Measurements from ENCODE around the gene KIAA1210. TPM values are rescaled to one million over a fixed set of nuclear protein-coding genes. Genes with fewer than 3 reads are reported as not detected.

KIAA1210 gene
- total RNA-seq, 1 donor from 2014 or later: 0.56 TPM

DNA sequence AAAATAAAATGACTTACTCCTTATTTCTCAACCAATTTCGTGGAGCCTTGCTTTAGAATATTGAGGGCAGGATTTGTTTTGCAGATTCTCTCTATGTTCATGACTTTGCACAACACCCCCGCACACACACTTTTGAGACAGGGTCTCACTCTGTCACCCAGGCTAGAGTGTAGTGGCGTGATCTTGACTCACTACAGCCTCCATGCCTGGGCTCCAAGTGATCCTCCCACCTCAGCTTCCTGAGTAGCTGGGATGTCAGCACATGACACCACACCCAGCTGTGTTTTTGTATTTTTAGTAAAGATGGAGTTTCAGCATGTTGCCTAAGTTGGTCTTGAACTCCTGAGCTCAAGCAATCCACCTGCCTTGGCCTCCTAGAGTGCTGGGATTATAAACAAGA, 42.8 kb downstream of the KIAA1210 start:
- Mint-ChIP-seq H3K4me1 (peaks cover 6% of the 10 kb centered on the region), H3K27me3 (ENCODE audit: low read depth) (peaks cover 5% of the 10 kb centered on the region), H3K4me3 (no peak overlapping the region), H3K9me3 (peaks cover 18% of the 10 kb centered on the region), H3K27ac (no peak overlapping the region), H3K36me3 (no peaks in the 10 kb centered on the region)
- DNase-seq (ENCODE audit: low spot score in 2 of 2, unreplicated experiment in 2 of 2): no peak
- TF ChIP-seq, protein P1, sequence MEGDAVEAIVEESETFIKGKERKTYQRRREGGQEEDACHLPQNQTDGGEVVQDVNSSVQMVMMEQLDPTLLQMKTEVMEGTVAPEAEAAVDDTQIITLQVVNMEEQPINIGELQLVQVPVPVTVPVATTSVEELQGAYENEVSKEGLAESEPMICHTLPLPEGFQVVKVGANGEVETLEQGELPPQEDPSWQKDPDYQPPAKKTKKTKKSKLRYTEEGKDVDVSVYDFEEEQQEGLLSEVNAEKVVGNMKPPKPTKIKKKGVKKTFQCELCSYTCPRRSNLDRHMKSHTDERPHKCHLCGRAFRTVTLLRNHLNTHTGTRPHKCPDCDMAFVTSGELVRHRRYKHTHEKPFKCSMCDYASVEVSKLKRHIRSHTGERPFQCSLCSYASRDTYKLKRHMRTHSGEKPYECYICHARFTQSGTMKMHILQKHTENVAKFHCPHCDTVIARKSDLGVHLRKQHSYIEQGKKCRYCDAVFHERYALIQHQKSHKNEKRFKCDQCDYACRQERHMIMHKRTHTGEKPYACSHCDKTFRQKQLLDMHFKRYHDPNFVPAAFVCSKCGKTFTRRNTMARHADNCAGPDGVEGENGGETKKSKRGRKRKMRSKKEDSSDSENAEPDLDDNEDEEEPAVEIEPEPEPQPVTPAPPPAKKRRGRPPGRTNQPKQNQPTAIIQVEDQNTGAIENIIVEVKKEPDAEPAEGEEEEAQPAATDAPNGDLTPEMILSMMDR (IDR thresholded peaks at IDR 0.05; ENCODE audit: unreplicated experiment): no peak

DNA sequence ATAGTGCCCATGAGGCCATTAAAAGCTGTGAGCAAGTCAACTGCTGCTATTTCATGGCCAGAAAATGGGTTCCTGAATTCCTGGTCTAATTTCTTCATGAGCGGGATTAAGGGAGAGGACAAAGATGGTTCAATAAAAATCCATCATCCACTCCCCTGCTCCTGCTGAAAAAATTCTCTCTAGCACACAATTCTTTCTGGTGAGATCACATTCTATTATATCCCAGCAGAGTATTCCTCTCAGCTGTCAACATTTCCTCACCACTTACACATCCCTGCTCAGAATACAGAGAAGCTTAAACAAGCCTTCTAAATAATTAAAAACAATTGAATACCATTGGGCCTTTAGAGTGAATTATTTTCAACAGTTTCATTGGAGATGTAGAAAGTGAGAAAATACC, 45.3 kb downstream of the KIAA1210 start:
- TF ChIP-seq, protein P1 (IDR thresholded peaks at IDR 0.05; ENCODE audit: unreplicated experiment): no peak

DNA sequence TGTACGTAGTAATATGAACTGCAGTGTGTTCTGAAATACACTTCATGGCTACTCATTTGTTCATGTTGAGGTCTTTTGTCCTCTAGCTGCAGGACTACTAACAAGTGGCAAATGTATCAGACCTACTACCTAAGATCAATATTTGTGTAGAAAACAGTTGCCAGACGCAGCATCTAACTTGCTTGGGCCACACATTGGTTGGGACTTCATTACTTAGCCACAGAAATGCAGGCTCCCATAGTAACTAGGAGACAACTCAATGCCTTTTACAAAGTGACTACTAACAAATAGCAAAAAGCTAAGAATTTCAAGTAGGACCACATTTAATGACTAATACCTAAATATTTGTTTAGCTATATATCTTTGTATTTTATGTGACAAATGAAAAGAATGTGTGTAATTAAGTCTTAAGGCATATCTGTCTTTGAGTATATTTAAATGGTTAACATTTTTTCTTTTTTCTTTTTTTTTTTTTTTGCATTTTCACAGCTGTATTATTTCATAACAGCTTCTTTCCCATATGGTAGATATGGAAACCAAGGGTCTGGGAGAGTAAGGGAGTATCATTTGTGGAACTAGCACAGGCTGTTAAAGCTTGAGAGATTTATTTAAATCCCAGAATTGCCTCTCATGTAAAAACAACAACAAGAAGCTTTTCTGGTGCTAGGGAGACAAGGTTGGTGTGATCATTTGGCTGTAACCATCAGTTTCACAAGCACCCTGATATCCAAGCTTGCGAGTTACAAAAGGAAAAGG, 52.2 kb downstream of the KIAA1210 start:
- Mint-ChIP-seq H3K9me3 (peaks cover 32% of the 10 kb centered on the region), H3K27me3 (ENCODE audit: low read depth) (peaks cover 9% of the 10 kb centered on the region), H3K4me1 (no peaks in the 10 kb centered on the region), H3K4me3 (no peak overlapping the region), H3K27ac (no peak overlapping the region), H3K36me3 (no peaks in the 10 kb centered on the region)
- TF ChIP-seq, protein P1 (IDR thresholded peaks at IDR 0.05; ENCODE audit: unreplicated experiment): no peak
- no peak for DNase-seq (ENCODE audit: low spot score in 2 of 2, unreplicated experiment in 2 of 2)

More for the DNA sequence above, 45.3 kb downstream of the KIAA1210 start:
- Mint-ChIP-seq H3K27me3 (ENCODE audit: low read depth) (peaks cover 9% of the 10 kb centered on the region), H3K4me1 (peaks cover 6% of the 10 kb centered on the region), H3K36me3 (no peaks in the 10 kb centered on the region), H3K9me3 (peaks cover 30% of the 10 kb centered on the region), H3K27ac (no peak overlapping the region), H3K4me3 (no peak overlapping the region)
- no peak for DNase-seq (ENCODE audit: low spot score in 2 of 2, unreplicated experiment in 2 of 2)

DNA sequence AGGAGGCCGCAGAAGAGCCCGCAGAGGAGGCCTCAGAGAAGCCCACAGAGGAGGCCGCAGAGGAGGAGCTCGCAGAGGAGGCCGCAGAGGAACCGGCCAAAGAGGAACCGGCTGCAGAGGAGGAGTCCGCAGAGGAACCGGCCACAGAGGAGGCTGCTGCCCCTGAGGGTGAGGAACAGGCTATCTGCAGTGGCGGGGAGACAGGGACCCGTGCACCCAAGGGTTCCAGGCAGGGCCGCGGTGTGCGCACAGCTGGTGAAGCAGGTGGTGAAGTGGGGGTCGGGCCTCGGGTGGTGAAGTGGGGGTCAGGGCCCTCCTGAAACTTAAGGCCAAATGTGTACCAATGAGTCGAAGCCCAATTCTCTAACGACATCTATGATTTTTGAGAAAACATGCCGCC, 53.7 kb downstream of the KIAA1210 start:
- Mint-ChIP-seq H3K4me3 (no peak overlapping the region), H3K27me3 (ENCODE audit: low read depth) (peaks cover 4% of the 10 kb centered on the region), H3K4me1 (no peaks in the 10 kb centered on the region), H3K9me3 (peaks cover 21% of the 10 kb centered on the region), H3K36me3 (no peaks in the 10 kb centered on the region), H3K27ac (no peak overlapping the region)
- TF ChIP-seq, protein P1 (IDR thresholded peaks at IDR 0.05; ENCODE audit: unreplicated experiment): no peak
- no peak for DNase-seq (ENCODE audit: low spot score in 2 of 2, unreplicated experiment in 2 of 2)

DNA sequence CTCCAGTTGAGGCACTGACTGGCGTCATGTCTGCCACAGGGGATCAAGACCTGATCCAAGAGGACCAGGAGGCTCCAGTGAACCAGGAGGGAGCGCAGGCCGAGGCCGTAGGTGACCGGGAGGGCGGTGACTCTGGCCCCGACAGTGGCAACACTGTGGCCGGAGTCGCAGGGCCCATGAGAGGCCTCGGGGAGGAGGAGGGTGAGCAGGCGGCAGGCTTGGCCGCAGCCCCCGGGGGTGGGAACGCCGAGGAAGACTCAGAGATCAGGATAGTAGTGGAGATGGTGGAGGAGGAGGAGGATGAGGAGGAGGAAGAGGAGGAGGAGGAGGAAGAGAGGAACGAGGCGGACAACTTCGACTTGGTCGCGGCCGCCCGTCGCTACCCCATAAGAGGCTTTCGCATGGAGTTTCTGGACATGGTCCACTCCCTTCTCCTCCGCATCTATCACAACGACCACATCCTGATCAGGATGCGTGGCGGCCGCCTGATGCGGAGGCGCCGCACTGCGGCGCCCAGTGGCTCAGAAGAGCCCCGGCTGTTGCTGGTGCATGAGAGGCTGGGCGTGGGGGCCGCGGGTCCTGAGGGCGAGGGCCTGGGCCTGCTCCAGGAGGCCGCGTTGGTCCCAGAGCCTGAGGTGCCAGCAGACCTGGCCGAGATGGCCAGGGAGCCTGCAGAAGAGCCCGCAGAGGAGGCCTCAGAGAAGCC, 54.3 kb downstream of the KIAA1210 start:
- DNase-seq (ENCODE audit: low spot score in 2 of 2, unreplicated experiment in 2 of 2): no peak
- H3K27ac Mint-ChIP-seq: no peak overlapping the region
- H3K36me3 Mint-ChIP-seq: no peaks in the 10 kb centered on the region
- H3K27me3 Mint-ChIP-seq (ENCODE audit: low read depth): no peaks in the 10 kb centered on the region
- H3K4me3 Mint-ChIP-seq: no peak overlapping the region
- TF ChIP-seq, protein P1 (IDR thresholded peaks at IDR 0.05; ENCODE audit: unreplicated experiment): no peak
- H3K4me1 Mint-ChIP-seq: no peaks in the 10 kb centered on the region
- peaks cover 17% of the 10 kb centered on the region for H3K9me3 Mint-ChIP-seq
